Measurements from ENCODE around the gene ANKS4B.
A peak's percentile ranks its signal among the peaks of the same experiment; 100 is the strongest.

Gene ANKS4B

DNA sequence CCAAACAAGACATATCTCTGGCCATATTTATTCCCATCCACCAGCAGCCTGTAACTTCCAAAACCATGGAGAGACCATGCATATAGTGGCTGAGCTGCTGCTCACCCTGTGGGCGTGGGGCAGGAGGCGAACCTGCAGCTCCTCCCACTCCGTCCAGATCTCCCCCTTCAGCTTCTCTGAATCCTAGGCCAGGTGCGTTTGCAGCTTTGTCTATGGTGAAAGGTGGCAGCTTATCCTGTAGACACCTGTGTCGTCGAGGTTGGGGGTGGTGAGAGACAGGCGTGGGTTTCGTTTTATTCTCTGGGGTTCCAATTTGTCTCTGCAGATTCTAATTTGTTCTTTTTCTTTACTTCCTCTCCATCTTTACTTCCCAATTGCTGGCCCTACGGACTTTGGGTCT is 9.7 kb upstream of the ANKS4B start:
- H3K79me1 ChIP-seq (ENCODE audit: low read depth, low read length), result no peaks in the 10 kb centered on the region
- no peak overlapping the region for H3K23ac ChIP-seq (ENCODE audit: low read depth, low read length, poor library complexity)
- no peaks in the 10 kb centered on the region for H3K9me3 ChIP-seq (replicated peaks in 1 of 2; ENCODE audit: control insufficient read depth in 2 of 2, insufficient read depth in 1 of 2, low read depth in 1 of 2, low read length in 2 of 2)
- no peaks in the 10 kb centered on the region for H3K36me3 ChIP-seq (replicated peaks in 1 of 2; ENCODE audit: control insufficient read depth in 2 of 2, insufficient read depth in 2 of 2, low read length in 2 of 2)
- no peak overlapping the region for H3K9ac ChIP-seq (ENCODE audit: low read depth, low read length, poor library complexity)
- no peak overlapping the region for H3K4ac ChIP-seq (ENCODE audit: low read length)
- no CpG with 5 or more reads among the region's 9 CpGs for WGBS, 2 donors (ENCODE audit: extremely low coverage in 2 of 2, insufficient read length in 2 of 2, insufficient replicate concordance in 1 of 2)
- H3K27ac ChIP-seq (replicated peaks; ENCODE audit: low read length), result no peak overlapping the region
- DNase-seq (ENCODE audit: low spot score), result no peak
- H3K27me3 ChIP-seq (ENCODE audit: control insufficient read depth in 3 of 3, insufficient read depth in 3 of 3, low read depth in 1 of 3, low read length in 3 of 3), result peaks cover 0 to 16% (median 0%) of the 10 kb centered on the region in 3 experiments
- H2BK5ac ChIP-seq (ENCODE audit: low read length), result no peak overlapping the region
- H3K4me3 ChIP-seq (ENCODE audit: low read length in 2 of 2), result no peak overlapping the region
- H4K91ac ChIP-seq (ENCODE audit: low read depth, low read length, poor library complexity), result no peak overlapping the region
- no peak overlapping the region for H2BK15ac ChIP-seq (ENCODE audit: low read length)
- no peak overlapping the region for H2BK12ac ChIP-seq (ENCODE audit: low read length)
- no peak overlapping the region for H2AK5ac ChIP-seq (ENCODE audit: low read depth, low read length)
- H4K8ac ChIP-seq (ENCODE audit: low read depth, low read length), result no peak overlapping the region
- H3K4me2 ChIP-seq (ENCODE audit: insufficient read depth, low read length, poor library complexity, severe bottlenecking), result no peak overlapping the region
- H3K18ac ChIP-seq (ENCODE audit: low read length), result no peak overlapping the region
- H3K14ac ChIP-seq (ENCODE audit: low read length), result no peak overlapping the region
- H2AFZ ChIP-seq (ENCODE audit: low read length), result no peak overlapping the region
- no peak overlapping the region for H2BK120ac ChIP-seq (ENCODE audit: low read depth, low read length)
- H3K4me1 ChIP-seq (ENCODE audit: control insufficient read depth in 2 of 2, insufficient read depth in 1 of 2, low read depth in 1 of 2, low read length in 2 of 2), result peaks cover 0 to 11% of the 10 kb centered on the region in 2 donors

DNA sequence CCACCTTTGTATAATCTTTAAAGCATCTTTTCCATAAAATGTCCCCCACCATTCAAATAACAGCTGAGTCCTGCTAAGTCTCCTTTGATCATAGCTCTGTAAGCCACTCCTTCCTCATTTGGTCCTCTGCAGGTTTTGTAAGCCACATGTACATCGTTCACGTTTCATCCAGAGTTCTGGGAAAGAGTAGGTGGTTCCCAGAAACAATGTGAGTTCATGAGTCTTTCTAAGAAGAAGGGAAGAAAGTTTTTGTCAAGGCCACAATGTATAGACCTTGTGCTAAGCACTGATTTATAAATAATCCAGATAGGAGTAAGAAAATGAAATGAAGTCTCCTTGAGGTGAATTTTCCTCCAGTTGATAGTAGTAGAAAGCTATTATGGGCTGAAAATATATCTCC is 8.7 kb upstream of the ANKS4B start:
- Histone ChIP-seq H3K23ac (ENCODE audit: low read depth, low read length, poor library complexity) (no peak overlapping the region), H2BK120ac (ENCODE audit: low read depth, low read length) (no peak overlapping the region), H3K14ac (ENCODE audit: low read length) (no peak overlapping the region), H2AK5ac (ENCODE audit: low read depth, low read length) (no peak overlapping the region), H4K91ac (ENCODE audit: low read depth, low read length, poor library complexity) (no peak overlapping the region), H2BK12ac (ENCODE audit: low read length) (no peak overlapping the region), H3K4me2 (ENCODE audit: insufficient read depth, low read length, poor library complexity, severe bottlenecking) (no peak overlapping the region), H3K4ac (ENCODE audit: low read length) (no peak overlapping the region), H3K9me3 (replicated peaks in 1 of 2; ENCODE audit: control insufficient read depth in 2 of 2, insufficient read depth in 1 of 2, low read depth in 1 of 2, low read length in 2 of 2) (no peaks in the 10 kb centered on the region), H3K18ac (ENCODE audit: low read length) (no peak overlapping the region), H3K4me3 (ENCODE audit: low read length in 2 of 2) (no peak overlapping the region), H3K79me1 (ENCODE audit: low read depth, low read length) (no peaks in the 10 kb centered on the region), H3K27ac (replicated peaks; ENCODE audit: low read length) (no peak overlapping the region), H3K9ac (ENCODE audit: low read depth, low read length, poor library complexity) (no peak overlapping the region), H3K4me1 (ENCODE audit: control insufficient read depth in 2 of 2, insufficient read depth in 1 of 2, low read depth in 1 of 2, low read length in 2 of 2) (peaks cover 0 to 11% of the 10 kb centered on the region in 2 donors), H2AFZ (ENCODE audit: low read length) (no peak overlapping the region), H2BK15ac (ENCODE audit: low read length) (no peak overlapping the region), H3K36me3 (replicated peaks in 1 of 2; ENCODE audit: control insufficient read depth in 2 of 2, insufficient read depth in 2 of 2, low read length in 2 of 2) (no peaks in the 10 kb centered on the region), H4K8ac (ENCODE audit: low read depth, low read length) (no peak overlapping the region), H3K27me3 (ENCODE audit: control insufficient read depth in 3 of 3, insufficient read depth in 3 of 3, low read depth in 1 of 3, low read length in 3 of 3) (peaks cover 0 to 19% (median 0%) of the 10 kb centered on the region in 3 experiments), H2BK5ac (ENCODE audit: low read length) (no peak overlapping the region)
- WGBS, 2 donors (ENCODE audit: extremely low coverage in 2 of 2, insufficient read length in 2 of 2, insufficient replicate concordance in 1 of 2), result no CpG with 5 or more reads among the region's 2 CpGs
- no peak for DNase-seq (ENCODE audit: low spot score)

DNA sequence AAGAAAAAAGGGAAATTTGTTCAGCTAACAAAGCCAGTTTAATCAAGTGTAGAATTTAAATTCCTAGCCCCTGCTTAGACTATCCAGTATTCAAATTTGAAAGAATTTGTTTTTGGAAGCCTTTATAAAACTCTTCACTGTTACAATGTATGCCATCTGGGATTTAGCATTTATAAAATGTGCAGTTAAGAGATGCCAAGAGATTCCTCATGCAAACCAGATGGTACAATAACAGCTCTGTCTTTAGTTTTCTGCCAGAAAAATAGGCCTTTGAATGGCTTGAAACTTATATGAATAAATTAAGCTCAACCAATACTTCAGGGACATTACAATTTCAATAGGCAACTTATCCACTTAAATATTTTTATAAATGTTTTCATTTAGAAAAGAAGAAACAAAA is 6.8 kb upstream of the ANKS4B start:
- Histone ChIP-seq H3K79me1 (ENCODE audit: low read depth, low read length) (no peaks in the 10 kb centered on the region), H4K91ac (ENCODE audit: low read depth, low read length, poor library complexity) (no peak overlapping the region), H3K4ac (ENCODE audit: low read length) (no peak overlapping the region), H3K9ac (ENCODE audit: low read depth, low read length, poor library complexity) (no peak overlapping the region), H3K27me3 (ENCODE audit: control insufficient read depth in 3 of 3, insufficient read depth in 3 of 3, low read depth in 1 of 3, low read length in 3 of 3) (peaks cover 0 to 19% (median 0%) of the 10 kb centered on the region in 3 experiments), H2BK120ac (ENCODE audit: low read depth, low read length) (no peak overlapping the region), H3K23ac (ENCODE audit: low read depth, low read length, poor library complexity) (no peak overlapping the region), H2BK12ac (ENCODE audit: low read length) (no peak overlapping the region), H3K9me3 (replicated peaks in 1 of 2; ENCODE audit: control insufficient read depth in 2 of 2, insufficient read depth in 1 of 2, low read depth in 1 of 2, low read length in 2 of 2) (no peaks in the 10 kb centered on the region), H3K4me3 (ENCODE audit: low read length in 2 of 2) (no peak overlapping the region), H2AK5ac (ENCODE audit: low read depth, low read length) (no peak overlapping the region), H3K14ac (ENCODE audit: low read length) (no peak overlapping the region), H4K8ac (ENCODE audit: low read depth, low read length) (no peak overlapping the region), H3K4me1 (ENCODE audit: control insufficient read depth in 2 of 2, insufficient read depth in 1 of 2, low read depth in 1 of 2, low read length in 2 of 2) (peaks cover 0 to 11% of the 10 kb centered on the region in 2 donors), H3K27ac (replicated peaks; ENCODE audit: low read length) (no peak overlapping the region), H2AFZ (ENCODE audit: low read length) (no peak overlapping the region), H2BK15ac (ENCODE audit: low read length) (no peak overlapping the region), H2BK5ac (ENCODE audit: low read length) (no peak overlapping the region), H3K36me3 (replicated peaks in 1 of 2; ENCODE audit: control insufficient read depth in 2 of 2, insufficient read depth in 2 of 2, low read length in 2 of 2) (no peaks in the 10 kb centered on the region), H3K4me2 (ENCODE audit: insufficient read depth, low read length, poor library complexity, severe bottlenecking) (no peak overlapping the region), H3K18ac (ENCODE audit: low read length) (no peak overlapping the region)
- no peak for DNase-seq (ENCODE audit: low spot score)

DNA sequence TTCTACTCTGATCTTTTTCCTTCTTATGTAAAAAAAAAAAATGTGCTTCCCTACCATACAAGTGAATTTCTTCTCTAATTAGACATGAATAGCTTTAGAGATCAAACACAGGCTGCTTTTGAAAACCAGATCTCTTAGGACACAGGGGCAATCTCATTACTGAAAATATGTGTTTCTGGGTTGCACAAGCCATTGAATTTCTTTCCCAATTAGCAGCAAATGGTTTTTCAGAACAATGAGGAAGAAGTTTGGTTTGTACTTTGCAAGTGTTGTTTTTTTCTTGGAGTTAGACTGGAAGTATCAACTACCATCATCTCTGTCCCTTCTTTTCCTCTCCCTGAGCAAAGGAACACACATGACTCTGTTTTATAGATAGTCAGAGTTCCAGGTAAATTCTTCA is 5.6 kb upstream of the ANKS4B start:
- Histone ChIP-seq H3K9me3 (replicated peaks in 1 of 2; ENCODE audit: control insufficient read depth in 2 of 2, insufficient read depth in 1 of 2, low read depth in 1 of 2, low read length in 2 of 2) (no peaks in the 10 kb centered on the region), H2BK15ac (ENCODE audit: low read length) (no peak overlapping the region), H4K8ac (ENCODE audit: low read depth, low read length) (no peak overlapping the region), H2BK120ac (ENCODE audit: low read depth, low read length) (no peak overlapping the region), H3K9ac (ENCODE audit: low read depth, low read length, poor library complexity) (no peak overlapping the region), H3K27ac (replicated peaks; ENCODE audit: low read length) (peak overlapping the region; percentile 80), H3K27me3 (ENCODE audit: control insufficient read depth in 3 of 3, insufficient read depth in 3 of 3, low read depth in 1 of 3, low read length in 3 of 3) (peaks cover 0 to 15% (median 0%) of the 10 kb centered on the region in 3 experiments), H3K4ac (ENCODE audit: low read length) (no peak overlapping the region), H3K18ac (ENCODE audit: low read length) (no peak overlapping the region), H4K91ac (ENCODE audit: low read depth, low read length, poor library complexity) (no peak overlapping the region), H2AFZ (ENCODE audit: low read length) (no peak overlapping the region), H3K79me1 (ENCODE audit: low read depth, low read length) (no peaks in the 10 kb centered on the region), H2BK5ac (ENCODE audit: low read length) (no peak overlapping the region), H3K4me3 (ENCODE audit: low read length in 2 of 2) (no peak overlapping the region), H2AK5ac (ENCODE audit: low read depth, low read length) (no peak overlapping the region), H3K4me1 (ENCODE audit: control insufficient read depth in 2 of 2, insufficient read depth in 1 of 2, low read depth in 1 of 2, low read length in 2 of 2) (peaks cover 0 to 8% of the 10 kb centered on the region in 2 donors), H2BK12ac (ENCODE audit: low read length) (no peak overlapping the region), H3K14ac (ENCODE audit: low read length) (no peak overlapping the region), H3K36me3 (replicated peaks in 1 of 2; ENCODE audit: control insufficient read depth in 2 of 2, insufficient read depth in 2 of 2, low read length in 2 of 2) (no peaks in the 10 kb centered on the region), H3K23ac (ENCODE audit: low read depth, low read length, poor library complexity) (no peak overlapping the region), H3K4me2 (ENCODE audit: insufficient read depth, low read length, poor library complexity, severe bottlenecking) (no peak overlapping the region)
- peak; percentile 40 for DNase-seq (ENCODE audit: low spot score)
